Epithelial cell of alveolus of lung (primary cell): ENCODE results near the gene FBXO30. TPM values are rescaled to one million over a fixed set of nuclear protein-coding genes. Genes with fewer than 3 reads are reported as not detected.

Experiments used
- total RNA-seq: library from RNA; depleted of rRNA; stranded (reverse); fragments of >200 nt; gene quantifications from 2 replicates; pipeline ENCODE4 v1.2.1, GENCODE V29; 2015

FBXO30 gene, protein sequence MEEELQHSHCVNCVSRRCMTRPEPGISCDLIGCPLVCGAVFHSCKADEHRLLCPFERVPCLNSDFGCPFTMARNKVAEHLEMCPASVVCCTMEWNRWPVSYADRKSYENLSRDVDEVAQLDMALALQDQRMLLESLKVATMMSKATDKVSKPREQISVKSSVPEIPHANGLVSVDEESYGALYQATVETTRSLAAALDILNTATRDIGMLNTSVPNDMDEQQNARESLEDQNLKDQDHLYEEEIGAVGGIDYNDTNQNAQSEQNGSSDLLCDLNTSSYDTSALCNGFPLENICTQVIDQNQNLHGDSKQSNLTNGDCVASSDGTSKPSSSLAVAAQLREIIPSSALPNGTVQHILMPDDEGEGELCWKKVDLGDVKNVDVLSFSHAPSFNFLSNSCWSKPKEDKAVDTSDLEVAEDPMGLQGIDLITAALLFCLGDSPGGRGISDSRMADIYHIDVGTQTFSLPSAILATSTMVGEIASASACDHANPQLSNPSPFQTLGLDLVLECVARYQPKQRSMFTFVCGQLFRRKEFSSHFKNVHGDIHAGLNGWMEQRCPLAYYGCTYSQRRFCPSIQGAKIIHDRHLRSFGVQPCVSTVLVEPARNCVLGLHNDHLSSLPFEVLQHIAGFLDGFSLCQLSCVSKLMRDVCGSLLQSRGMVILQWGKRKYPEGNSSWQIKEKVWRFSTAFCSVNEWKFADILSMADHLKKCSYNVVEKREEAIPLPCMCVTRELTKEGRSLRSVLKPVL
- 8.0 and 13.4 TPM in 2 replicates for total RNA-seq

GRCh38 chr6:145814501-145815308, at the start of gene FBXO30:
Gene FBXO30, minus strand, starts transcription at chr6:145814795. Its CDS starts 8,390 bp downstream, at chr6:145806405.

Other genes with a start within 250 kb of the FBXO30 start
- gene EPM2A, start 79.3 kb downstream of the FBXO30 start, total RNA-seq: 3.6 and 5.8 TPM in 2 replicates
- 5.8 and 15.1 TPM in 2 replicates for gene SHPRH, start 149.6 kb upstream of the FBXO30 start, total RNA-seq
- 0.08 TPM in 1 of 2 replicates, not detected in the other for gene GRM1, start 214.3 kb upstream of the FBXO30 start, total RNA-seq